Neural cell (in vitro differentiated cells): ENCODE measurements around the gene PLD1. TPM values are rescaled to one million over a fixed set of nuclear protein-coding genes. Genes with fewer than 3 reads are reported as not detected.

ENCODE experiments used
- H2AFZ ChIP-seq: fragments of 200-600, 300-800 bp; sonication (generic), shearing (Covaris generic); 2 replicates; pipeline ENCODE4 v1.6.0; 2014; ENCODE audit warnings: low read depth, mild to moderate bottlenecking, antibody characterized with exemption, low read length, moderate library complexity
- H3F3A ChIP-seq: fragments of 200-600 bp; shearing (Covaris generic); 2 replicates; pipeline ENCODE4 v1.6.1; 2016; ENCODE audit warnings: mild to moderate bottlenecking, moderate library complexity, mixed read lengths, antibody characterized with exemption, low read length; ENCODE audit not compliant: insufficient read depth, poor library complexity, severe bottlenecking
- H3K27ac ChIP-seq: fragments of 200-600, 300-800 bp; sonication (generic), shearing (Covaris generic); 2 replicates; pipeline ENCODE4 v1.5.1; 2014; ENCODE audit warnings: mild to moderate bottlenecking, low read length, moderate library complexity
- H3K27me3 ChIP-seq: fragments of 300-800, 200-600 bp; sonication (generic), shearing (Covaris generic); 2 replicates; pipeline ENCODE4 v1.6.0; 2014; ENCODE audit warnings: mild to moderate bottlenecking, low read depth, low read length, moderate library complexity; ENCODE audit not compliant: insufficient read depth
- H3K36me3 ChIP-seq: fragments of 300-800, 200-600 bp; sonication (generic), shearing (Covaris generic); 2 replicates; pipeline ENCODE4 v1.5.1; 2014; ENCODE audit warnings: mild to moderate bottlenecking, antibody characterized with exemption, low read length, moderate library complexity; ENCODE audit not compliant: insufficient read depth
- H3K4me2 ChIP-seq: fragments of 300-800, 200-600 bp; sonication (generic), shearing (Covaris generic); 2 replicates; pipeline ENCODE4 v1.6.0; 2014; ENCODE audit warnings: mild to moderate bottlenecking, low read length
- H3K4me3 ChIP-seq: fragments of 300-800, 200-600 bp; sonication (generic), shearing (Covaris generic); 2 replicates; pipeline ENCODE4 v1.5.1; 2014; ENCODE audit warnings: mild to moderate bottlenecking, low read length, moderate library complexity
- H3K79me2 ChIP-seq: fragments of 200-600 bp; shearing (Covaris generic); replicated peaks from 2 replicates; pipeline ENCODE4 v1.6.0; 2014; ENCODE audit warnings: mild to moderate bottlenecking, low read length, moderate library complexity; ENCODE audit not compliant: insufficient read depth
- H3K9ac ChIP-seq: fragments of 300-800, 200-600 bp; sonication (generic), shearing (Covaris generic); 2 replicates; pipeline ENCODE4 v1.6.1; 2016; ENCODE audit warnings: mild to moderate bottlenecking, low read length, mixed read lengths
- H3K9me2 ChIP-seq: fragments of 200-600 bp; shearing (Covaris generic); 2 replicates; pipeline ENCODE4 v1.6.1; 2016; ENCODE audit warnings: mild to moderate bottlenecking, low read length, mixed read lengths; ENCODE audit not compliant: insufficient read depth
- H3K9me3 ChIP-seq: fragments of 200-600, 300-800 bp; sonication (generic), shearing (Covaris generic); 2 replicates; pipeline ENCODE4 v1.6.1; 2016; ENCODE audit warnings: mild to moderate bottlenecking, mixed run types, low read length, moderate library complexity, mixed read lengths
- H4K20me1 ChIP-seq: fragments of 200-600 bp; shearing (Covaris generic); 2 replicates; pipeline ENCODE4 v1.6.1; 2016; ENCODE audit warnings: mild to moderate bottlenecking, mixed run types; ENCODE audit not compliant: insufficient read depth
- EP300 ChIP-seq: fragments of 450-650 bp; conservative IDR thresholded peaks from 2 replicates; pipeline ENCODE4 v1.6.1; 2014; ENCODE audit warnings: antibody characterized with exemption, mild to moderate bottlenecking, moderate library complexity; ENCODE audit not compliant: poor library complexity, severe bottlenecking
- EZH2 ChIP-seq: fragments of 200-600, 300-800 bp; shearing (Covaris generic), sonication (generic); IDR thresholded peaks from 2 replicates; pipeline ENCODE4 v1.6.1; 2014; ENCODE audit warnings: antibody characterized with exemption, low read length, borderline replicate concordance, mild to moderate bottlenecking; ENCODE audit not compliant: insufficient read depth, poor library complexity, severe bottlenecking
- MXI1 ChIP-seq: fragments of 450-650 bp; conservative IDR thresholded peaks from 2 replicates; pipeline ENCODE4 v1.6.1; 2014; ENCODE audit warnings: antibody characterized with exemption, mild to moderate bottlenecking; ENCODE audit not compliant: poor library complexity, severe bottlenecking
- POLR2AphosphoS5 ChIP-seq: IDR thresholded peaks from 2 replicates; pipeline ENCODE4 v1.6.1; 2012
- RAD21 ChIP-seq: fragments of 450-650 bp; conservative IDR thresholded peaks from 2 replicates; pipeline ENCODE4 v1.6.1; 2014; ENCODE audit warnings: antibody characterized with exemption, mild to moderate bottlenecking, moderate library complexity
- SMC3 ChIP-seq: fragments of 450-650 bp; conservative IDR thresholded peaks from 2 replicates; pipeline ENCODE4 v1.6.1; 2014; ENCODE audit warnings: antibody characterized with exemption, mild to moderate bottlenecking, moderate library complexity; ENCODE audit not compliant: poor library complexity
- TAF1 ChIP-seq: IDR thresholded peaks from 2 replicates; pipeline ENCODE4 v1.6.1; 2012; ENCODE audit warnings: low read depth
- polyA plus RNA-seq: library from polyadenylated mRNA; depleted of rRNA; stranded (reverse); fragments of >200 nt; gene quantifications from 2 replicates; pipeline ENCODE4 v1.2.3, GENCODE V29; 2014
- TF ChIP-seq, protein P1 (sequence below): IDR thresholded peaks from 2 replicates; pipeline ENCODE4 v1.6.1; 2012; ENCODE audit warnings: borderline replicate concordance
- TF ChIP-seq, protein P2 (sequence below): fragments of 450-650 bp; IDR thresholded peaks from 2 replicates; pipeline ENCODE4 v1.5.1; 2014; ENCODE audit warnings: antibody characterized with exemption, mild to moderate bottlenecking, moderate library complexity; ENCODE audit not compliant: poor library complexity, severe bottlenecking

The PLD1 gene
- polyA plus RNA-seq, 1 donor from 2014 or later: 0.06 TPM

DNA sequence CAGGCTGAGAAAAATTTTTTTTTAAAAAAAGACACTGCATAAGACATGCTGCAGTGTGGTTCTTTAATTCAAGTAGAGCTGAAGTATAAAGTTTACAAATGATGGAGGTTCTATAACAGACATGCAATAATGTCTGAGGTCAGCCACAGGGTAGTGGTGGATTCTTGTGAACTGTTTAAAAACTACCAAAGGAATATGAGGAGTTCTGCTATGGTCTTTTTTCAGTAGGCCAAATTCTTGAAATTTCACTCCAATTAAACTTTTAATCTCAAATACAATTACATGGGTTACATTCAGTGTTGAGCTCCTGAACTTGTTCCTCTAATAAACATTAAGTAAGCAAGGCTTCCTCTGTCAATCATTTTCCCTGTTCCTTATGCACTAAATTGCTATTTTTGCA lies 122.7 kb downstream of the PLD1 start:
- H3K9ac ChIP-seq: no peak overlapping the region
- no peak overlapping the region for H3K4me3 ChIP-seq
- no peaks in the 10 kb centered on the region for H4K20me1 ChIP-seq
- no peaks in the 10 kb centered on the region for H3K9me3 ChIP-seq
- H3K27me3 ChIP-seq: no peaks in the 10 kb centered on the region
- no peaks in the 10 kb centered on the region for H3K79me2 ChIP-seq
- H2AFZ ChIP-seq: no peak overlapping the region
- no peaks in the 10 kb centered on the region for H3K36me3 ChIP-seq
- no peak overlapping the region for H3K4me2 ChIP-seq
- H3K27ac ChIP-seq: no peak overlapping the region
- no peaks in the 10 kb centered on the region for H3K9me2 ChIP-seq
- H3F3A ChIP-seq: no peaks in the 10 kb centered on the region
- TF ChIP-seq POLR2AphosphoS5 (no peak), SMC3 (no peak), MXI1 (no peak), RAD21 (no peak), TAF1 (no peak), EZH2 (no peak), EP300 (no peak)
- TF ChIP-seq, protein P1, sequence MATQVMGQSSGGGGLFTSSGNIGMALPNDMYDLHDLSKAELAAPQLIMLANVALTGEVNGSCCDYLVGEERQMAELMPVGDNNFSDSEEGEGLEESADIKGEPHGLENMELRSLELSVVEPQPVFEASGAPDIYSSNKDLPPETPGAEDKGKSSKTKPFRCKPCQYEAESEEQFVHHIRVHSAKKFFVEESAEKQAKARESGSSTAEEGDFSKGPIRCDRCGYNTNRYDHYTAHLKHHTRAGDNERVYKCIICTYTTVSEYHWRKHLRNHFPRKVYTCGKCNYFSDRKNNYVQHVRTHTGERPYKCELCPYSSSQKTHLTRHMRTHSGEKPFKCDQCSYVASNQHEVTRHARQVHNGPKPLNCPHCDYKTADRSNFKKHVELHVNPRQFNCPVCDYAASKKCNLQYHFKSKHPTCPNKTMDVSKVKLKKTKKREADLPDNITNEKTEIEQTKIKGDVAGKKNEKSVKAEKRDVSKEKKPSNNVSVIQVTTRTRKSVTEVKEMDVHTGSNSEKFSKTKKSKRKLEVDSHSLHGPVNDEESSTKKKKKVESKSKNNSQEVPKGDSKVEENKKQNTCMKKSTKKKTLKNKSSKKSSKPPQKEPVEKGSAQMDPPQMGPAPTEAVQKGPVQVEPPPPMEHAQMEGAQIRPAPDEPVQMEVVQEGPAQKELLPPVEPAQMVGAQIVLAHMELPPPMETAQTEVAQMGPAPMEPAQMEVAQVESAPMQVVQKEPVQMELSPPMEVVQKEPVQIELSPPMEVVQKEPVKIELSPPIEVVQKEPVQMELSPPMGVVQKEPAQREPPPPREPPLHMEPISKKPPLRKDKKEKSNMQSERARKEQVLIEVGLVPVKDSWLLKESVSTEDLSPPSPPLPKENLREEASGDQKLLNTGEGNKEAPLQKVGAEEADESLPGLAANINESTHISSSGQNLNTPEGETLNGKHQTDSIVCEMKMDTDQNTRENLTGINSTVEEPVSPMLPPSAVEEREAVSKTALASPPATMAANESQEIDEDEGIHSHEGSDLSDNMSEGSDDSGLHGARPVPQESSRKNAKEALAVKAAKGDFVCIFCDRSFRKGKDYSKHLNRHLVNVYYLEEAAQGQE: no peak
- TF ChIP-seq, protein P2, sequence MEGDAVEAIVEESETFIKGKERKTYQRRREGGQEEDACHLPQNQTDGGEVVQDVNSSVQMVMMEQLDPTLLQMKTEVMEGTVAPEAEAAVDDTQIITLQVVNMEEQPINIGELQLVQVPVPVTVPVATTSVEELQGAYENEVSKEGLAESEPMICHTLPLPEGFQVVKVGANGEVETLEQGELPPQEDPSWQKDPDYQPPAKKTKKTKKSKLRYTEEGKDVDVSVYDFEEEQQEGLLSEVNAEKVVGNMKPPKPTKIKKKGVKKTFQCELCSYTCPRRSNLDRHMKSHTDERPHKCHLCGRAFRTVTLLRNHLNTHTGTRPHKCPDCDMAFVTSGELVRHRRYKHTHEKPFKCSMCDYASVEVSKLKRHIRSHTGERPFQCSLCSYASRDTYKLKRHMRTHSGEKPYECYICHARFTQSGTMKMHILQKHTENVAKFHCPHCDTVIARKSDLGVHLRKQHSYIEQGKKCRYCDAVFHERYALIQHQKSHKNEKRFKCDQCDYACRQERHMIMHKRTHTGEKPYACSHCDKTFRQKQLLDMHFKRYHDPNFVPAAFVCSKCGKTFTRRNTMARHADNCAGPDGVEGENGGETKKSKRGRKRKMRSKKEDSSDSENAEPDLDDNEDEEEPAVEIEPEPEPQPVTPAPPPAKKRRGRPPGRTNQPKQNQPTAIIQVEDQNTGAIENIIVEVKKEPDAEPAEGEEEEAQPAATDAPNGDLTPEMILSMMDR: no peak

DNA sequence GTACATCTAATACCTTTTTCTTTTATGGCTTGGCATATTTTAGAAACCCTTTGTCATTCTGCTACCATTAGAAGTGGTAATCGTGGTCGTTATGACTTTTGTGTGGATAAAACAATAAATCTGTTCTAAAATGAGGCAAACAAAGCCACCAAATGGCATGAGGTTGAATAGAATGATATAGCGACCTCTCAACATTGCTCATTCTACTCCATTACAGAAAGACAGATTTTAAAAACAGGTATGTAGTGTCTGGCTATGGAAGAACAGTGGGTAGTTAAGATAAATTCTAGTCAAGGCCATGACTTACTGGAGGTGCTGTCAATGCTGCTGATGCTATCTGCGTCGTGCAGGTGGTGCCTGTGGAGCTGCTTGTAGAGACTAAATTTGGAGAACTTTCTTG lies 123.2 kb downstream of the PLD1 start:
- no peaks in the 10 kb centered on the region for H3K9me2 ChIP-seq
- no peak overlapping the region for H3K4me3 ChIP-seq
- H3K27me3 ChIP-seq: no peaks in the 10 kb centered on the region
- no peaks in the 10 kb centered on the region for H3K9me3 ChIP-seq
- no peaks in the 10 kb centered on the region for H3K36me3 ChIP-seq
- TF ChIP-seq TAF1 (no peak), RAD21 (no peak), EZH2 (no peak), EP300 (no peak), MXI1 (no peak), POLR2AphosphoS5 (no peak)
- TF ChIP-seq, protein P2: no peak
- TF ChIP-seq, protein P1: no peak
- no peak overlapping the region for H3K4me2 ChIP-seq
- H4K20me1 ChIP-seq: no peaks in the 10 kb centered on the region
- no peaks in the 10 kb centered on the region for H3F3A ChIP-seq
- no peaks in the 10 kb centered on the region for H3K79me2 ChIP-seq
- no peak overlapping the region for H3K27ac ChIP-seq
- no peak overlapping the region for H3K9ac ChIP-seq
- H2AFZ ChIP-seq: no peak overlapping the region
